GM23338 (cell line): Measurements from ENCODE around the gene LRRC75B. TPM values are rescaled to one million over a fixed set of nuclear protein-coding genes. Genes with fewer than 3 reads are reported as not detected.
"Not testable (repeated sequence)": the region's sequence is repeated elsewhere in the genome, so short reads cannot be mapped to it uniquely, and the experiment has no call there.

Experiments used
- ATAC-seq: fragments of 200-7000 bp; cut with Tn5 transposase; 3 replicates; pipeline ENCODE4 v1.9.1; 2020
- DNase-seq: peaks from one replicate; pipeline ENCODE4 v3.0.0-alpha.2; 2015; ENCODE audit warnings: low spot score
- H2AFZ ChIP-seq: fragments of 200-600 bp; sonication (generic); 2 replicates; pipeline ENCODE4 v1.8.0; 2016; ENCODE audit warnings: antibody characterized with exemption, mild to moderate bottlenecking, moderate library complexity
- H3F3A ChIP-seq: fragments of 200-600 bp; sonication (generic); replicated peaks from 2 replicates; pipeline ENCODE4 v1.8.0; 2017; ENCODE audit warnings: antibody characterized with exemption, mixed run types, low read depth
- H3K27ac ChIP-seq: fragments of 200-600 bp; sonication (generic); 2 replicates; pipeline ENCODE4 v1.6.1; 2016; ENCODE audit warnings: low read depth
- H3K27me3 ChIP-seq: fragments of 200-600 bp; sonication (generic); 2 replicates; pipeline ENCODE4 v1.8.0; 2016; ENCODE audit warnings: mild to moderate bottlenecking, mixed run types, moderate library complexity; ENCODE audit not compliant: insufficient read depth
- H3K36me3 ChIP-seq: fragments of 200-600 bp; sonication (generic); 2 replicates; pipeline ENCODE4 v1.8.0; 2016; ENCODE audit warnings: mild to moderate bottlenecking; ENCODE audit not compliant: insufficient read depth
- H3K4me1 ChIP-seq: fragments of 200-600 bp; sonication (generic); 2 replicates; pipeline ENCODE4 v1.8.0; 2016; ENCODE audit warnings: mild to moderate bottlenecking, moderate library complexity; ENCODE audit not compliant: insufficient read depth
- H3K4me2 ChIP-seq: fragments of 200-600 bp; sonication (generic); 2 replicates; pipeline ENCODE4 v1.7.1; 2017; ENCODE audit warnings: mixed run types
- H3K4me3 ChIP-seq: fragments of 200-600 bp; sonication (generic); 2 replicates; pipeline ENCODE4 v1.6.1; 2016; ENCODE audit warnings: mixed run types
- H3K79me2 ChIP-seq: fragments of 200-600 bp; sonication (generic); replicated peaks from 2 replicates; pipeline ENCODE4 v1.8.0; 2017; ENCODE audit warnings: mild to moderate bottlenecking; ENCODE audit not compliant: insufficient read depth
- H3K9me2 ChIP-seq: fragments of 200-600 bp; sonication (generic); 2 replicates; pipeline ENCODE4 v1.8.0; 2017; ENCODE audit not compliant: insufficient read depth
- H4K20me1 ChIP-seq: fragments of 200-600 bp; sonication (generic); replicated peaks from 2 replicates; pipeline ENCODE4 v1.8.0; 2017; ENCODE audit warnings: mild to moderate bottlenecking; ENCODE audit not compliant: insufficient read depth
- H3K27ac Mint-ChIP-seq: 2 replicates; pipeline ENCODE4 v1.8.0; 2020; ENCODE audit warnings: inconsistent platforms, mild to moderate bottlenecking, moderate library complexity, mixed read lengths
- H3K27me3 Mint-ChIP-seq: 3 replicates; pipeline ENCODE4 v1.8.0; 2022; ENCODE audit warnings: low read depth, mild to moderate bottlenecking, moderate library complexity, mixed read lengths, inconsistent platforms; ENCODE audit not compliant: insufficient read depth, poor library complexity
- H3K36me3 Mint-ChIP-seq: 3 replicates; pipeline ENCODE4 v1.8.0; 2021; ENCODE audit warnings: low read depth, mild to moderate bottlenecking, inconsistent platforms, moderate library complexity, mixed read lengths
- H3K4me1 Mint-ChIP-seq: 3 replicates; pipeline ENCODE4 v1.8.0; 2020; ENCODE audit warnings: mild to moderate bottlenecking, inconsistent platforms, mixed read lengths
- H3K4me3 Mint-ChIP-seq: 3 replicates; pipeline ENCODE4 v1.8.0; 2021; ENCODE audit warnings: moderate library complexity, mild to moderate bottlenecking, inconsistent platforms, mixed read lengths
- H3K9me3 Mint-ChIP-seq: 3 replicates; pipeline ENCODE4 v1.8.0; 2020; ENCODE audit warnings: moderate library complexity, mild to moderate bottlenecking, inconsistent platforms, mixed read lengths
- CTCF ChIP-seq, 2 experiments: fragments of 200-600 bp in 1 of 2; sonication (generic) in 1 of 2; conservative IDR thresholded peaks; 2 replicates each; pipeline versions ENCODE4 v1.5.1 to v1.6.1; 2016 to 2017; ENCODE audit warnings: antibody characterized with exemption in 2 of 2, low read depth in 2 of 2, mild to moderate bottlenecking in 2 of 2, moderate library complexity in 1 of 2
- polyA plus RNA-seq: library from polyadenylated mRNA; unstranded; fragments of >200 nt; fragmentation: Nextera tagmentation; extraction: Ambion mirVana; gene quantifications from 2 replicates; pipeline ENCODE4 v1.2.1, GENCODE V29; 2016
- total RNA-seq: library from RNA; depleted of rRNA; stranded (reverse); fragments of >200 nt; shearing (Covaris generic); gene quantifications from 2 replicates; pipeline ENCODE4 v1.2.3, GENCODE V29; 2014

LRRC75B gene
- total and polyA plus RNA-seq, 2 experiments from 2014 or later, result 17.6 to 22.1 TPM

- H3K27me3 ChIP-seq, H3K27me3 Mint-ChIP-seq, H3K36me3 ChIP-seq, H3K27ac ChIP-seq, H4K20me1 ChIP-seq, H3K4me2 ChIP-seq, H3K79me2 ChIP-seq, H3K9me2 ChIP-seq, ATAC-seq, H3K4me3 Mint-ChIP-seq, H3K4me3 ChIP-seq, H3K27ac Mint-ChIP-seq, H3K4me1 ChIP-seq, H2AFZ ChIP-seq, H3K36me3 Mint-ChIP-seq, H3K9me3 Mint-ChIP-seq, H3F3A ChIP-seq: not testable (repeated sequence)
- DNase-seq, result peak; percentile 48
- H3K4me1 Mint-ChIP-seq, result peaks cover 25% of the 10 kb centered on the region
- peak; percentile 42 to 63 for TF ChIP-seq CTCF (conservative IDR thresholded peaks at IDR 0.05; ENCODE audit: low read depth in 2 of 2)
Measured at GRCh38 chr22:24629069-24629468, 36.2 kb upstream of the LRRC75B start.

GRCh38 chr22:24627911-24628310 is 35.0 kb upstream of the LRRC75B start:
- ATAC-seq, H2AFZ ChIP-seq, H3K27me3 ChIP-seq, H3K4me3 Mint-ChIP-seq, H3K4me3 ChIP-seq, DNase-seq, H3K27me3 Mint-ChIP-seq, H3K4me1 ChIP-seq, H3K79me2 ChIP-seq, H3K36me3 ChIP-seq, H3K4me2 ChIP-seq, H3K27ac ChIP-seq, H3K9me3 Mint-ChIP-seq, H3K27ac Mint-ChIP-seq, H4K20me1 ChIP-seq, H3F3A ChIP-seq, H3K9me2 ChIP-seq, H3K36me3 Mint-ChIP-seq: not testable (repeated sequence)
- peaks cover 17% of the 10 kb centered on the region for H3K4me1 Mint-ChIP-seq

- H3K4me2 ChIP-seq, H3K27ac Mint-ChIP-seq, H3K36me3 ChIP-seq, H3K4me3 ChIP-seq, H3F3A ChIP-seq, DNase-seq, H3K9me2 ChIP-seq, H3K27ac ChIP-seq, H2AFZ ChIP-seq, H3K27me3 ChIP-seq, H3K4me1 Mint-ChIP-seq, H3K36me3 Mint-ChIP-seq, H3K9me3 Mint-ChIP-seq, H3K4me1 ChIP-seq, ATAC-seq, H3K79me2 ChIP-seq, H4K20me1 ChIP-seq, H3K4me3 Mint-ChIP-seq, H3K27me3 Mint-ChIP-seq: not testable (repeated sequence)
Measured at GRCh38 chr22:24622596-24622995, 29.7 kb upstream of the LRRC75B start.

GRCh38 chr22:24621244-24621643 is 28.4 kb upstream of the LRRC75B start:
- H3K36me3 Mint-ChIP-seq, result not testable (repeated sequence)

GRCh38 chr22:24614794-24615193 is 21.9 kb upstream of the LRRC75B start:
- not testable (repeated sequence) for H3K27ac ChIP-seq, H3K36me3 ChIP-seq, H4K20me1 ChIP-seq, H3K4me3 Mint-ChIP-seq, H3K79me2 ChIP-seq, H3K9me2 ChIP-seq, H3K4me2 ChIP-seq, H3F3A ChIP-seq, H3K4me3 ChIP-seq, H3K27me3 Mint-ChIP-seq, H3K9me3 Mint-ChIP-seq, H3K27ac Mint-ChIP-seq, H3K4me1 ChIP-seq, H3K27me3 ChIP-seq, H3K36me3 Mint-ChIP-seq, ATAC-seq, H3K4me1 Mint-ChIP-seq, H2AFZ ChIP-seq
- DNase-seq, result peak; percentile 31

More at GRCh38 chr22:24621244-24621643, 28.4 kb upstream of the LRRC75B start:
- H3K79me2 ChIP-seq, H3K4me3 ChIP-seq, H3K4me1 Mint-ChIP-seq, H3K9me3 Mint-ChIP-seq, H3K27ac ChIP-seq, H3K27me3 ChIP-seq, H3F3A ChIP-seq, H3K27me3 Mint-ChIP-seq, H3K27ac Mint-ChIP-seq, H2AFZ ChIP-seq, H3K4me3 Mint-ChIP-seq, H3K4me2 ChIP-seq, H3K9me2 ChIP-seq, H3K36me3 ChIP-seq, ATAC-seq, DNase-seq, H3K4me1 ChIP-seq, H4K20me1 ChIP-seq: not testable (repeated sequence)

GRCh38 chr22:24609888-24610287 is 17.0 kb upstream of the LRRC75B start:
- H3K36me3 Mint-ChIP-seq, H3K9me3 Mint-ChIP-seq, H3K4me1 Mint-ChIP-seq, ATAC-seq, H3K79me2 ChIP-seq, H3K4me3 Mint-ChIP-seq, DNase-seq, H3K4me1 ChIP-seq, H3K27me3 Mint-ChIP-seq, H2AFZ ChIP-seq, H4K20me1 ChIP-seq, H3K9me2 ChIP-seq, H3K4me2 ChIP-seq, H3K27me3 ChIP-seq, H3K27ac Mint-ChIP-seq, H3K27ac ChIP-seq, H3K4me3 ChIP-seq, H3F3A ChIP-seq, H3K36me3 ChIP-seq: not testable (repeated sequence)
